Femur (tissue), 1 donor: Measurements from ENCODE around the gene DDX1.

ENCODE experiments used
- DNase-seq: peaks from one replicate; pipeline ENCODE4 v3.0.0-alpha.2; 2017

Gene DDX1

GRCh38 chr2:15665067-15665942 lies 73.6 kb downstream of the DDX1 start:
- no peak for DNase-seq

DNA sequence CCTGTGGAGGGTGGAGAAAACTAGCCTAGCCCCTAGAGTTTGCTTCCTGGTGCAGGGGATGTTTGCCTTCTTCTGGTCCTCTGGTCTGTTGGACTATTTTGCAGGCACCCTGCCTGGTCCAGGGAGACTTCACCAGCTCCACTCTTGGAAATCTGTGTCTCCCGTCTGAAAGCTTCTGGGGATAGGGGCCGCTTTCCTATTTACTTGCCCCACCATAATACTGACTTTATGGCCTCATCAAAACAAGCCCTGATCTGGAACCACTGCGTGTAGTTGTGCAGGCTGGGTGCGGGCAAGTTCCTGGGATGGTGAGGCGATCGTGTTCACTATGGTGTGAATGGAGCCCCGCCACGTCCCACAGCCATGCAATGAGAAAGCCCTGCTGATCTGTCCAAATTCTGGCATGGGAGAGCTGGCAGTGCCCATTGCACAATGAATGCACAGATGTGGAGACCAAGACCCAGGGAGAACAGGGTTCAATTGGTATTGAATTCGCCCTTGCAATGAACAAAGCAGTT lies 74.3 kb downstream of the DDX1 start:
- DNase-seq = no peak

DNA sequence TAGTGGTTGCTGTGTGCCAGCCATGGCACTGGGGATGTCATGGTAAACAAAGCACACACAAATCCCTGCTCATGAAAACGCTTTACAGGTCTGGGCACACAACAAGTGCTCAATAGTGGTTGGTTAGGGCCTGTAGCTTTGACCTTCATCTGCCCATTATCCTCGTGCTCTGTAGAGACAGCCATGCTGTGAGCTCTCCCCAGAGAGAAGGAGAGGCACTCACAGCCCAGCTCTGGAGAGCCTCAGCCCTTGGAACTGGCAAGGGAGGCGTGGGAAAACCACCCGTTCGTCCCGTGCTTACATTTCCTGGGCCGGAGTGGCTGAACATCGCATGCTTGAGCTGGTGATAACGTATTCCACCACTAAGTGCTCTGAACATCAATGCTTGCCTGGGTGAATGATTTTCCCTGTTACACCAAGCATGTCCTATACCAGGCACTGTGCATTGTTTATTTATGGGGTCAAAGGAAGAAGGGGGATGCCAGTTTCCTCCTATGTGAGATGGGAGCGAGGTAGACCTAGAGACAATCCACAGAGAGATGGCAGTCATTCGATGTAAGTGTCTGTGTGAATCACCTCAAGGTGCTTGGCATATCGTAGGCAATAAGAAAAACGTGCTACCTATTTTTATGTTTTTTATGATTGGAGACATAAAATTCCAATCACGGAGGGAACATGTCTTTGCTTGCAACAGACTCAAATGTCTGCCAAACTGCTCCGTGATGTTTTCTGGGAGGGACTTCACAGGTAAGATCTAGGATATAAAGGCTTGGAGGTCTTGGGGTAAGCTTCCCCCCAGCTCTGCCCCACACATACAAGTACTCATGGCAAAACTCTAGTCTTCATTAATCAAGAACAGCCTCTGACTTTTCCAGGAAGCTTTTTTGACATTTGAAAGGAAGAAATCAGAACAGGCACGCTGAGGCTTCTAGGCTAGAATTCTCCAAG lies 75.5 kb downstream of the DDX1 start:
- no peak for DNase-seq

DNA sequence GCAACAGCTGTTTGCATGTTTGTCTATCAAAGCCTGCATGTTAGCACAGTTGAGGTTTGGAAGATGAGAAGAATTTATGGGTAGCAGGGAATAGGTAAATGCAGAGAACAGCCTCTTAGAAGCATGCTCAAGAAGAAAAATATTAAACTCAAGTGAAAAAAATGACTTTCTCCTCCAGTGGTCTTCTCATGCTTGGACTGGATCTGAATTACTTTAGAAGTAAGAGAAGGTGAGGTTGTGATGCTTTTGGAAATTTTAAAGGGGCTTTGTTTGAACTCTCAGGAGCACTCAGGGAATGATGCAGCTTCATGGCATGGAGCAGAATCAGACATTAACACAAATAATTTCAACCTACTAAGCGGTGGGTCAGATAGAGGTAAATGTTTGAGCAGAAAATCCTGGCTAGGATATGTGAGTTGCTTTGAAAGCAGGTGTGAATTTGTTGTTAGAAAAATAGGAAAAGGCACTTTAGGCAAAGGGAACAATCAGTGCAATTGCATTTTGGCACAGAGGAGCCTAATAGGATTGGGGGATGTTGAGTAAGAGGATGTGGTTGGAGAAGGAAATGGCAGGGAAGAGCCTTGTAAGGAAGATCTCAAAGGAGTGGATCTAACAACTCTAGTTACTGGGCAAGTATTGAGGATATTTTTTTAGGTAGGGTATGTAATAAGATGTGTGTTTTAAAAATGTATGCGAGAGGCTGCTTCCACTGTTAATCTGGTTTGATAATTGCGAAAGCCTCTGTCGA lies 76.3 kb downstream of the DDX1 start:
- DNase-seq = no peak

- no peak for DNase-seq
These were observed 77.1 kb downstream of the DDX1 start for GRCh38 chr2:15668611-15669305.

DNA sequence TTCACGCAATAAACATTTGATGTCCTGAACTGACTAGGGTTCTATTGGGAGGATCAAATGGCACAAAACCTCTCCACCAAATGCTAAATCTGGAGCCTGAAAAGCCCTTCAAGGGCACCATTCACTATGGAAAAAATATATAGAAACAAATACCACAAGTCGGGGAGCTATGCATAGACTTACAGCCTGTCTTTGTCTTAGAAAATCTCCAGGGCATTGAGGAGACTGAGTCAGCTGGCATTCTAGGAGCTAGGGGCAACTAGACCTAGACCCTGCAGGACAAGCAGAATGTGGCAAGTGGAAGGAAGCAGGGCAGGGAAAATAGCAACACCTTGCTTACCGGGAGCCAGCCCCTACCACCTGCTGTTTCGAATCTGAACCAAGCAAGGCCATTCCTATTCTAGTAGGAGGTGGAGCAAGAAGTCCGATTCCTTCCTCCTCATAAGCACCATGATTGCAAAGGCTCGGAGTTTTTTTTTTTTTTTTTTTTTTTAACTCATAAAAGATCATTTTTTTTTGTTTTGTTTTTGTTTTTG lies 77.8 kb downstream of the DDX1 start:
- no peak for DNase-seq

- DNase-seq = no peak
These were observed 78.8 kb downstream of the DDX1 start for GRCh38 chr2:15670469-15670868.

- no peak for DNase-seq
These were observed 79.3 kb downstream of the DDX1 start for GRCh38 chr2:15670981-15671380.

DNA sequence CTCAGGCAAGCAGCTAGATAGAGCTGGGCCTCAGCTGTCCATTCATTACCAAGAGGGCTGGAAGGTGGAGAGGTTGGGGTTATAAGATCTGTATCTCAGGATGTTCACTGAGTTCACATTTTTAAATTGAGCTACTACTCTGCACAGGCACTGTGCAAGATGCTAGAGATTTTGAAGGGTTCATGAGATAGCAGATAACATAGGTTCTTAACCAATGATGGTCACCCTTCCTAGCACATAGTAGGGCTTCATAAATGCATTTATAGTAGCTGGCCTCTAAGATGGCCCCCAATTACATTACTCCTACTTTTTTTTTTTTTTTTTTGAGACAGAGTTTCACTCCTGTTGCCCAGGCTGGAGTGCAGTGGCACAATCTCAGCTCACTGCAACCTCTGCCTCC lies 79.7 kb downstream of the DDX1 start:
- DNase-seq = no peak

GRCh38 chr2:15671842-15672815 lies 80.5 kb downstream of the DDX1 start:
- DNase-seq = no peak

DNA sequence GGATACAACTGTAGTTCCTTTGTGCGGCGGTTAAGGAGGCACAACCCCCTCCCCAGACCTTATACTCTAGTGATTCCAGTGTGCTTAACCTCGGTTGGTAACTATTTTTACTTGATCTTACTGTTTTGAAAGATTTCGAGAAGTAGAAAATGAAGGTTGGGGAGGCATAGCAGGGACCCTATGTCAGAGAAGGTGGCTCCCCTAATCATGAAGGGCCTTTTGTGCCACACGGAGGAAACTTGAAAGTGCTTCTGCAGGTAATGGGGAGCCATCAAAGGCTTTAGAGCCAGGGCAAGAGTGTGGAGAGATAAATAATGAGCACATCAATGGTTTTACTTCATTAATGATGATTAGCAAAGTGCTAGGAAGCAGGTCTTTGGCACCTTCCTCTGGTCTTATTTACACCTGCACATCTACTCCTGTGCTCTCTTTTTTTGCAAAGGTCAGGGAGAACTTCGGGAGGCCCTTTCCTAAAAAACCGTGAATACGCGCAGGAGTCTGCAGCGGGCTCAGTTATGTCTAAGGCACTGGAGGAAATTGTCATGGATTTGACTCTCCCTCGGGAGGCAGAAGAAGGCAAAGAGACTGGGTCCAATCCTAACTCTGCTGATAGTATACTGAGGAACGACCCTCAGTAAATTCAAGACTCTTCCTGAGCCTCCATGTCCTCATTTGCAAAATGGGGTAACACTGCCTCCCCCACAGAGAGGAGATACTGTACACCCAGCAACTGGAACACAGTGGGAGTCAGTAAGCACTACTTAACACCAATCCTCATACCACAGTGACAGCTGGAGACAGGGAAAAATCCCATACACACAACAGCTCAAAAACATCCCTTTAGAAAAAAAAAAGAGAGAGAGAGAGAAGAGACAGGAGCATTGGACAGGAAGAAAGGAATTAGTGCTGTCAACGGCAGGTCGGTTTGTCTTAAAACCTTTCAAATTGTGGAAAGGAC lies 81.6 kb downstream of the DDX1 start:
- no peak for DNase-seq

DNA sequence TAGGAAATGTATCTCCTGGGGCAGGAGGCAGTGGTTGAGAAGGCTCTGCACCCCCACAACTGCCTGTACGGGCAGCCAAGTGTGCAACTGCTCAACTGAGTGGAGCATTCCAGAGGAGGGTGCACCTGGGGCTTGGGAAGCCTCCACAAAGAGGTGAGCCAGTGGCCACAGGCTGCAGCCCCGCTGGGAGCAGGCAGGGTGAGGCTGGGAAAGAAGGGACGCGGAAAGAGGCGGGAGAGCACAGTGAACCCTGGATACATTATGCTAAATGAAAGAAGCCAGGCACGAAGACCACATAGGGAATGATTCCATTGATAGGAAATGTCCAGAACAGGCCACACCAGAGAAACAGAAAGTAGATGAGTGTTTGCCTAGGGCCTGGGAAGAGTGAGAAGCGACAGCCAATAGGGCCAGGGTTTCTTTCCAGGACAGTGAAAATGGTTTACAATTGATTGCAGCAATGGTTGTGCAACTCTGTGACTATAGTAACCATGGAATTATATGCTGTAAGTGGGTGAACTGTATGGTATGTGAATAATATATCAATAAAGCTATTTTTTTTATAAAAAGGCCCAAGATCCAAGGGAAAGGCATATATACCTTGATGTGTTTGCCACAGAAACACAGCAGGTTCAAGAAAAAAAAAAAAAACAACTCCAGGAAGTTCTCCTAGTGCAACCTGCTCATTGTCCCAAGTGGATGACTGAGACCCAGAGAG lies 82.4 kb downstream of the DDX1 start:
- no peak for DNase-seq

DNA sequence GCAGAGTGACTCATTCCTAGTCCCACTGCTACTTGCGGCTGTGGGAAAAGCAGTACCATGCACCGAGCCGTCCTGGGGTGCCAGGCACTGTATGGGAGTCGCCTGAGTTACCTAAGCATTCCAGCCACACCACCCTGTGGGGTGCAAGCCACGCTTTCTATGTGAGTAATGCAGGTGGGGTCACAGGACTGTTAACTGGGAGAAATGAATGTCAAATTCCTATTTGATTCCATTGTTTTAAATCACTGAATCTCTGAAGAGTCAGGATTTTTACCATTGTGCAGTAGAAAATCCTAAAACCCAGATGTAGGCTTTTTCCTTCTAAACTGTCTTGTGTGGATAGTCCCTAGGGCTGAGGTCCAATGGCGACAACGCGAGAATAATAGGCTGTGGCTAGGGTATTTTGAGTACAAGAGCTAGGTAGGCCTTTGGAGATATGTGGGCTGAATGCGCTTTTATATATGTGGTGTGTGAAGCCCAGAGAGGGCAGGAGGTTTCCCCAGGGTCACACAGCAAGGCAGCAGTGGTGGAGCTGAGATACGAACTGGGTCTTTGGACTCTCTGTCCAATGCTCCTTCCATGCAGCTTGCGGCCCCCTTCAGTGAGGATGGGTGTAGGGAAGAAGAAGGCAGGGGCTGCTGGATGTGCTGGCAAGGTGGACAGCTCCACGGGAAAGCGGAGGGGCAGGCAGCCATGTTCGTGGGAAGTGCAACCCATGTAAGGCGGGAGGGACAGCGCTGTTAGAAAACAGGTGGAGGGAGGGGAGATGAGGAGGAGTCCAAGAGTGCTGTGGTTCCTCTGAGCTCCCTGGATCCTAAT lies 83.2 kb downstream of the DDX1 start:
- DNase-seq = no peak

DNA sequence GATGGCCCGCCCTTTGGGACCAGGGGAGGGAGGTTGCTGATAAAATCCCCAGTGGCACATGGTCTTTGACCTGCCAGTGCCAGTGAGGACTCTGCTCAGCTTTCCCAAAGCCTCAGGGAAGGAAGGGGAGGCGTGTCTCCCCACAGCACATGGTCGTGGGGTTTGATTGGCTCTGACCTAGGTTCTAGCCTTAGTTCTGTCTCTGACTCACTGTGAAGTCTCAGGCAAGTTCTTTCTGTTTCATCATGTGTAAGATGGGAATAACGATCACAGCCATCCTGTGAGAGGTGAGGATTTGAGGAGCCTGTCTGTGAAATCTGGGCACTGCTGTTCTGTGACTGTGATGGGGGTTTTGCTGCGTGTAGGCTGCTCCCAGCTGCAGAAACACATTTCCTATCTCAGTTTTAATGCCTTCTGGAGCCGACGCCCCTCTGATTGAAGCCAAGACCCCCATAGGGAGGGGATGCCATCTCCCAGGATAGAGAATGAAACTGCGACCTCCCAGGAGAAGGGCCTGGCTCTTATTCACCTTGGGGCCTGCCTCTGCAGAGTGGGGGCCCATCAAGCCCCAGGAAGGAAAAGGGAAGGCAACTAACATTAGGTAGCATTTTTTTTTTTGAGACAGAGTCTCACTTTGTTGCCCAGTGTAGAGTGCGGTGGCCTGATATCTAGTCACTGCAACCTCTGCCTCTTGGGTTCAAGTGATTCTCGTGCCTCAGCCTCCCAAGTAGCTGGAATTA lies 84.0 kb downstream of the DDX1 start:
- no peak for DNase-seq

DNA sequence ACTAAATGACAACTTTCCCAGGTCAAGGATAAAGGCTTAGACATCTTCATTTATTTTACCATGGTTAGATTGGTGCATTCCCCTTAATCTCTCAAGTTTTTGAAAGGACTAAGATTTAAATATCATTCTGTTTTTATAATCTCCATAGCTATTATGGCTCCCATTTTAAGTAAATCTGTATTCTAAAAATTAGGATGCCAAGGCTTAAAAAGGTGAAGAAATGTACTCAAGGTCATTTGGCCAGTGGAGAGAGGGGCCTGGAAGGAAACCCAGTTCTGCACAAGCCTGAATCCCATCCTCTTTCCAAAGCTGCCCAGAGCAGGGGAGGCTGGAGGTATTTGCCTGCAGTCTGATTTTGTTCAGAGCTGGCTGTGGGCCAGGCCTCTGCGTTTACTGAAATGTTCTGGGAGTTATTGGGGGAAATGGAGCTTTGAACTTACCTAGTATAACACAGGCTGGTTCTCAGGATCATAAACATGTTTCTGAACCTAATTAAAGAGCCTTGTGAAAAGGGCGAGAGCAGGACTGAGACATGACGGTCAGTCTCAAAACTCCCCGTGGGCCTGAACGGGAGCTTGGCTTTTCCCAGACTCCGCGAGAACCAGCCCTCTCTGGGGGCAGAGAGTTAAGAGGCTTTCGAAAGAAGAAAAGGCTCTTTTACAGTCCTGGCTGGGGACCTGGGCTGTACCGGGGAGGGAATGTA lies 85.6 kb downstream of the DDX1 start:
- DNase-seq = peak; percentile 49

DNA sequence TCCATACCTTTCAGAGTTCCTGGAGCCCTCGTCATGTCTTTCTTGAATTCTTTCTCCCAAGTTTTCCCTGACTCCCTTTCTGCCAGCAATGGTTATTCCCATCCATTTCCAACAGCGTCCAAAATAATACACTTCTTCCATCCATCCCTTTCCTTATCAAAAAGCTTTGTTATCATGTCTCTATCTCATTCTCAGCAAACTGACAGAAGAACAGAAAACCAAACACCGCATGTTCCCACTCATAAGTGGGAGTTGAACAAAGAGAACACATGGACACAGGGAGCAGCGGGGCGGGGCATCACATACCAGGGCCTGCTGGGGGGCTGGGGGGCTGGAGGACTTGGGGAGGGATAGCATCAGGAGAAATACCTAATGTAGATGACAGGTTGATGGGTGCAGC lies 86.7 kb downstream of the DDX1 start:
- DNase-seq = no peak
